Epithelial cell of esophagus (primary cell): ENCODE data around the gene HBE1.
A peak's percentile ranks its signal among the peaks of the same experiment; 100 is the strongest.

ENCODE experiments used
- DNase-seq: peaks from one replicate; pipeline ENCODE4 v3.0.0; 2010; ENCODE audit warnings: low read depth
- H3K4me3 ChIP-seq: 2 replicates; pipeline ENCODE4 v1.5.1; 2011; ENCODE audit warnings: mild to moderate bottlenecking, low read length, control low read depth
- TF ChIP-seq, protein P1 (sequence below): IDR thresholded peaks from 2 replicates; pipeline ENCODE4 v1.5.1; 2011; ENCODE audit warnings: low read depth, mild to moderate bottlenecking, low read length, control low read depth, inconsistent platforms; ENCODE audit not compliant: insufficient read depth; ENCODE audit errors: missing control alignments

HBE1 gene

DNA sequence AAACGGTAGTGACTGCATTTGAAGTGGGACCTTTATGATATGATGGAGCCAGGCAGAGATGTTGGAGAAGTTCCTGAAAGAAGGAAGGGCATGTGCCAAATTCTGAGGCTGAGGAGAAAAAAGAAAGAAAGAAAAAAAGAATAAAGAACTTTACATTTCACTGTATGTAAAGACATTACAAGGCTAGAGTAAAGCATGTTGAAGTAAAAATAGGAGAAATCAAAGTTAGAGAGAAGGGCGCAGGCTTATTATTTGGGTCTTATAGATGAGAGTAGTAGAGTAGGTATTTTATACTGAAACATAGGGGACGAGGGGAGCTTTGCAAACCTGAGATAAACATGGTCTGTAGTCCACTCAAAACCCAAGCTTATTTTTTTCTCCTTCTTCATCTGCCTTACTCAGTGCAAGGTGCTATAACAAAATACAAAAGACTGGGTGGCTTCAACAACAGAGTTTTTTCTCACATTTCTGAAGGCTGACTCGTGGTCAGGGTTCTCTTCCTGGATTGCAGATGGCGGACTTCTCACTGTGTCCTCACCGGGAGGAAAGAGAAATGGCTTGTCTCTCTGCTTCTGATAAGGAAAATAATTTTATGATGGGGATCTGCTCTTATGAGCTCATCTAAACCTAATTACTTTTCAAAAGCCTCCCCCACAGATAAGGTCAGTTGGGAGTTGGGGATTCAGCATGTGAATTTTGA, 22.8 kb downstream of the HBE1 start:
- no peak overlapping the region for H3K4me3 ChIP-seq
- TF ChIP-seq, protein P1, sequence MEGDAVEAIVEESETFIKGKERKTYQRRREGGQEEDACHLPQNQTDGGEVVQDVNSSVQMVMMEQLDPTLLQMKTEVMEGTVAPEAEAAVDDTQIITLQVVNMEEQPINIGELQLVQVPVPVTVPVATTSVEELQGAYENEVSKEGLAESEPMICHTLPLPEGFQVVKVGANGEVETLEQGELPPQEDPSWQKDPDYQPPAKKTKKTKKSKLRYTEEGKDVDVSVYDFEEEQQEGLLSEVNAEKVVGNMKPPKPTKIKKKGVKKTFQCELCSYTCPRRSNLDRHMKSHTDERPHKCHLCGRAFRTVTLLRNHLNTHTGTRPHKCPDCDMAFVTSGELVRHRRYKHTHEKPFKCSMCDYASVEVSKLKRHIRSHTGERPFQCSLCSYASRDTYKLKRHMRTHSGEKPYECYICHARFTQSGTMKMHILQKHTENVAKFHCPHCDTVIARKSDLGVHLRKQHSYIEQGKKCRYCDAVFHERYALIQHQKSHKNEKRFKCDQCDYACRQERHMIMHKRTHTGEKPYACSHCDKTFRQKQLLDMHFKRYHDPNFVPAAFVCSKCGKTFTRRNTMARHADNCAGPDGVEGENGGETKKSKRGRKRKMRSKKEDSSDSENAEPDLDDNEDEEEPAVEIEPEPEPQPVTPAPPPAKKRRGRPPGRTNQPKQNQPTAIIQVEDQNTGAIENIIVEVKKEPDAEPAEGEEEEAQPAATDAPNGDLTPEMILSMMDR = no peak
- DNase-seq = no peak

DNA sequence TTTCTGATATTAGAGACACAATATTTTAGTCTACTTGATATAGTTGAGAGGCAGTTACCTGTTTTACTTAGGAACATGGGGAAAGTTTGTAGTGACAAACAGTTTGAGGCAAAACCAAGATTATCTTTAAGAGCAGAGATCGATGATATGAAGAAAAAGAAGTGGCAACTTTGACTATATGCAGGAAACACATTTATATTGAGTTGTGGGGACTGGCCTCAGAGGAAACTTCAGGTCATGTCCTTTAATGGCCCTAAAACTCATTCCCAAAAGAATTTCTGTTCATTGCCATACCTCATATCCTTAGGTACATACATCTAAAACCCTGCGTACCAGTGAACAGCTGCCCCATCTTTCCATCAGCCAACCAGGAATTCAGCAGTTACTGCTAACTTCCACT, 24.6 kb downstream of the HBE1 start:
- TF ChIP-seq, protein P1 = no peak
- no peak overlapping the region for H3K4me3 ChIP-seq
- no peak for DNase-seq

DNA sequence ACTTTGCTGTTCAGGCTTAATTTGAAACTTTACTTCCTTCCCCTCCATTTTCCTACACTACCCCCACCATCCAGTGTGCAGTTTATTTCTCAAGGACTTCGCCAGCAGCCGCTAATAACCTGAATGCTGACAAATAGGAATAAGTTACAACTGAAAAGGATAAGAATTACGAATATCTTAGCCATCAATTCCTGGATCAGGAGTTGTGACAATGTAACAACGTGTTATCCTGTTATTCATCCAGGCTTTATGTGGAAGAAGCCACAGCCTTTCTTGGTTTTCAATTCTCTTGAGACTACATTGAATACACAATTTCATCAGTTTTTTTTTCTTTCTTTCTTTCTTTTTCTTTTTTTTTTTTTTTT, 25.9 kb downstream of the HBE1 start:
- H3K4me3 ChIP-seq = no peak overlapping the region
- DNase-seq = no peak
- TF ChIP-seq, protein P1 = no peak

DNA sequence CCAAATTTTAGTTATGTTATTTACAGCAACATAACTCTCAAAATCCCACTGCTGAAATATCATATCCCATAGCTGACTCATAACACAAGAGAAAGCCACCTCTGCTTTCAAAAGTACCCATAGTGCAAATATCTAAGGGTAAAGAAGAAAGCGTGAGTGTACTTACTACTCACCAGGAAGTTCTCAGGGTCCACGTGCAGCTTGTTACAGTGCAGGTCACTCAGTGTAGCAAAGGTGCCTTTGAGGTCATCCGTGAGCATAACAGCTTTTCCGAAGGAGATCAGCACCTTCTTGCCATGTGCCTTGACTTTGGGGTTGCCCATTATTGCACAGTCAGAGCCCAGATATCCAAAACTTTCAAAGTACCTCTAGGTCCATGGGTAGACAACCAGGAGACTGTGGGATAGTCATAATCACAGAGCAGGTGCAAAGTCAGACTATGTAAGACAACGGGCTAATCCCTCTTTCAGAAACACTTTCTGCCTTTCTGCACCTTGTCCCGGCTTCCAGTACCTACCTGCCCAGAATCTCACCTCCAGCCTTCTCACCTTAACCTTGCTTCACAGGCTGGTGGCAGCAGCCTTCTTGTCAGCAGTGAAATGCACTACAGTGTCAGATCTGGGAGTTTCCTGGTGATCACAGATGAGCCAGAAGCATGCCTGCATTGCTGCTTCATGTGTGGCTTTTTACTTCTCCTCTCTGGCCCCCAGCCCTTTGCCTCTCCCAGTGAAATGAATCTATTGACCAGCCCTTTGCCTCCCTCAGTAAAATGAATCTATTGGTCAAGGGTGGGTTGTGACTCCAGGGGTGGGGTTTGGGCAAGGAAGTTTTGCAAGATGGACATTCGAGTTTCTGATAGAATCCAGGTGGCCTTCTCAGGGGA, 26.6 kb downstream of the HBE1 start:
- TF ChIP-seq, protein P1 = no peak
- H3K4me3 ChIP-seq = no peak overlapping the region
- peak; percentile 21 for DNase-seq

DNA sequence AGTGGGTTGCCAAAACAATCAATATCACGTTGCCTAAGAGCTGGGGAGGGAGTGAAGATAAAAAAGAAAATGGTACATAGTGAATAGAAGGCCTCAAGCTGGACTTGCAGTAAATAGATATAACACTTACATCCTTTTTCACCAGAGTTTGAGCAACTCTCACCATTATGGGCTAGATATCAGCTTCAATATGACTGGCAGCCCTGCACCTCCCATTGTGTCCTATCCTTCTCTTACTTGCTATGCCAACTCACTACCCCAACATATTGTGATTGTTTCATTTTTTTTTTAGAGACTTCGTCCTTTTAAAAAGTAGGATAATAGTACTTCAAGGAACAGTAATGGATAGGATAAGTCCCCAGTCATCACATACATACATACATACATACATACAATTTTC, 27.5 kb downstream of the HBE1 start:
- DNase-seq = no peak
- TF ChIP-seq, protein P1 = no peak
- no peak overlapping the region for H3K4me3 ChIP-seq

DNA sequence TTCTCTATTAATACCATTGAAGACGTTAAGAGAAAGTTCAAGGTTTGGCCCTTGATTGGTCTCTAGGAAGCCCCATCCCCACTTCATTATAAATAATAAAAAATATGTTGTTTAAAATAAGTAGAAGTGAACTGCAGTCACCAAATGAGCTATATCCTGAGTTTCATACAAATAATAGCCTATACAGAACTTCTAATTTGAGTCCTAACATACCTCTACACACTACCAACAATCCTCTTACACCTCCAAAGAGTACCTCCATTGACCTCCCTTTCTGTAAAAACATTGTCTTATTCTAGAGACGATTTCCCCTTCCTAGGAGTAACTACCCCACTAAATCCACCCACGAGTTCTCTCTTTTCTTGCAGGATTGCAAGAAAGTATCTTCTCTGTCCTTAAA, 28.3 kb downstream of the HBE1 start:
- H3K4me3 ChIP-seq = no peak overlapping the region
- no peak for DNase-seq
- TF ChIP-seq, protein P1 = no peak
